Activated B cell treated with CpG ODN at 0.5 μM for 24 hours (primary cell): ENCODE data around the gene RRP8. TPM values are rescaled to one million over a fixed set of nuclear protein-coding genes. Genes with fewer than 3 reads are reported as not detected.

ENCODE experiments used
- ATAC-seq: fragments of 200-7000 bp; cut with Tn5 transposase; one replicate; pipeline ENCODE4 v1.10.0; 2021; ENCODE audit warnings: low read depth, mild to moderate bottlenecking, moderate library complexity
- CTCF ChIA-PET: fragments of 350-600 bp; sonication (Branson Sonifier 250); formaldehyde crosslinking; loops from one replicate; lab custom pipeline; 2021; ENCODE audit warnings: antibody characterized with exemption; lab: Charles Lee
- POLR2A ChIA-PET: fragments of 350-600 bp; sonication (Branson Sonifier 250); formaldehyde crosslinking; loops from one replicate; lab custom pipeline; 2021; ENCODE audit warnings: antibody characterized with exemption; lab: Charles Lee
- DNase-seq: peaks from one replicate; pipeline ENCODE4 v3.0.0; 2022
- H3K27ac Mint-ChIP-seq: one replicate; pipeline ENCODE4 v1.8.0; 2020; ENCODE audit warnings: mixed read lengths
- H3K27me3 Mint-ChIP-seq: one replicate; pipeline ENCODE4 v1.8.0; 2021; ENCODE audit warnings: mixed read lengths
- H3K36me3 Mint-ChIP-seq: one replicate; pipeline ENCODE4 v1.8.0; 2021; ENCODE audit warnings: low read depth, mixed read lengths
- H3K4me1 Mint-ChIP-seq: one replicate; pipeline ENCODE4 v1.8.0; 2021; ENCODE audit warnings: mixed read lengths
- H3K4me3 Mint-ChIP-seq: one replicate; pipeline ENCODE4 v1.8.0; 2020; ENCODE audit warnings: mild to moderate bottlenecking, mixed read lengths
- H3K9me3 Mint-ChIP-seq: one replicate; pipeline ENCODE4 v1.8.0; 2020; ENCODE audit warnings: mixed read lengths
- intact Hi-C: fragments of 100-400 bp; cut with micrococcal nuclease; formaldehyde crosslinking; loops from one replicate; pipeline ENCODE4 v1.15.1; 2024
- total RNA-seq: library from RNA; stranded (reverse); gene quantifications from 2 replicates; pipeline ENCODE4 v1.2.3, GENCODE V29; 2022
- TF ChIP-seq, protein P1 (sequence below): fragments of 200-600 bp; IDR thresholded peaks from one replicate; pipeline ENCODE4 v1.8.0; 2022; ENCODE audit warnings: antibody characterized with exemption, mild to moderate bottlenecking

Gene RRP8
- total RNA-seq, 1 donor from 2014 or later, result 29.1 TPM

DNA sequence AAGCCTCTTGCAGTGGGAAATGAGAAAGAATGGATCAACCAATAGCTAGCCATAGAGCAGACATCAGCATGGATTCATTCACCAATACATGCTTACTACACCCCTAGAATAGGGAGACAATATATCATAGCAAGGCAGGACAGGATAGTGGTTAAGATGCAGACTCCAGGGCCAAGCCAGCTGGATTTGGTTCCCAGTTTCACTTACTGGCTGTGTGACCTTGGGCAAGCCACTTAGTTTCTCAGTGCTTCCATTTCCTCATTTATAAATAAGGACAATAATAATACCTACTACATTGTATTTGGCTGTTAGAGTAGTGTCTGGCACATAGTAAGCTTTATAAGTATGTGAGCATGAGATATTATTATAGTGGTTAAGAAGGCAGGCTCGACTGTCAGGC lies 45.1 kb upstream of the RRP8 start:
- no peak overlapping the region for H3K27ac Mint-ChIP-seq
- ChIA-PET POLR2A (interaction anchor here (0.9 to 4.7 kb wide), 3 partner anchors 30 to 36 kb away, joined by 3 to 30 read pairs (median 4); partner anchors contain the start of genes MRPL17, TAF10 and TPP1), CTCF (no interaction called here)
- no peaks in the 10 kb centered on the region for H3K4me1 Mint-ChIP-seq
- ATAC-seq, result no peak
- H3K9me3 Mint-ChIP-seq, result no peaks in the 10 kb centered on the region
- no peak for DNase-seq
- H3K4me3 Mint-ChIP-seq, result no peak overlapping the region
- TF ChIP-seq, protein P1, sequence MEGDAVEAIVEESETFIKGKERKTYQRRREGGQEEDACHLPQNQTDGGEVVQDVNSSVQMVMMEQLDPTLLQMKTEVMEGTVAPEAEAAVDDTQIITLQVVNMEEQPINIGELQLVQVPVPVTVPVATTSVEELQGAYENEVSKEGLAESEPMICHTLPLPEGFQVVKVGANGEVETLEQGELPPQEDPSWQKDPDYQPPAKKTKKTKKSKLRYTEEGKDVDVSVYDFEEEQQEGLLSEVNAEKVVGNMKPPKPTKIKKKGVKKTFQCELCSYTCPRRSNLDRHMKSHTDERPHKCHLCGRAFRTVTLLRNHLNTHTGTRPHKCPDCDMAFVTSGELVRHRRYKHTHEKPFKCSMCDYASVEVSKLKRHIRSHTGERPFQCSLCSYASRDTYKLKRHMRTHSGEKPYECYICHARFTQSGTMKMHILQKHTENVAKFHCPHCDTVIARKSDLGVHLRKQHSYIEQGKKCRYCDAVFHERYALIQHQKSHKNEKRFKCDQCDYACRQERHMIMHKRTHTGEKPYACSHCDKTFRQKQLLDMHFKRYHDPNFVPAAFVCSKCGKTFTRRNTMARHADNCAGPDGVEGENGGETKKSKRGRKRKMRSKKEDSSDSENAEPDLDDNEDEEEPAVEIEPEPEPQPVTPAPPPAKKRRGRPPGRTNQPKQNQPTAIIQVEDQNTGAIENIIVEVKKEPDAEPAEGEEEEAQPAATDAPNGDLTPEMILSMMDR, result no peak
- H3K27me3 Mint-ChIP-seq, result no peaks in the 10 kb centered on the region
- H3K36me3 Mint-ChIP-seq, result no peaks in the 10 kb centered on the region
- intact Hi-C loops, result loop anchor here (5.0 kb wide), 1 partner anchor 34 kb away; the partner anchor contains the start of gene MRPL17

DNA sequence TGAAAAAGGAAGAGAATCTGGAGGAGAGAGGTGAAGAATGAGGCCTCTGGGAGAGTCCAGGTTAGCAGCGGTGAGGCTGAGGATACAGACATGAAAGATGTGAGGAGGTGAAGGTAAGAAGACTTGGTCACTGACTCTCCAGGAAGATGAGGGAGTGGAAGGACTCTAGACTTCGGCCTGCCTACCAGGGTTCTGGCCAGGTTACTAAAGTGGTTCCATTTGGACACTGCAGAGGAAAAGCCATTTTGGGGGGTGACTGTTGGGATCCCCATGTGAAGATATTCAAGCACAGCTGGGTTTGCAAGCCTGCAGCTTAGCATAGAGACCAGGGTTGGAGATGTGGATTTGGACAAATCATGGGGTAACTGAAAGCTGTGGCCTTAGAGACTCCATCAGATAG lies 44.4 kb upstream of the RRP8 start:
- no peak for ATAC-seq
- no peaks in the 10 kb centered on the region for H3K36me3 Mint-ChIP-seq
- no peaks in the 10 kb centered on the region for H3K27me3 Mint-ChIP-seq
- POLR2A ChIA-PET, result interaction anchor here (0.5 to 4.7 kb wide), 7 partner anchors 20 to 849 kb away, joined by 3 to 41 read pairs (median 3); partner anchors contain the start of genes MRPL17, TAF10 and TPP1
- intact Hi-C loops, result loop anchor here (1.0 to 5.0 kb wide), 4 partner anchors 13 to 34 kb away; partner anchors contain the start of gene MRPL17
- CTCF ChIA-PET, result interaction anchor here (1.0 to 1.8 kb wide), 2 partner anchors 20 to 29 kb away, joined by 3 to 7 read pairs; partner anchors contain the start of gene TPP1
- no peak for DNase-seq
- H3K4me1 Mint-ChIP-seq, result no peaks in the 10 kb centered on the region
- TF ChIP-seq, protein P1, result no peak
- H3K4me3 Mint-ChIP-seq, result no peak overlapping the region
- H3K27ac Mint-ChIP-seq, result no peak overlapping the region
- H3K9me3 Mint-ChIP-seq, result no peaks in the 10 kb centered on the region

GRCh38 chr11:6646918-6647679 lies 43.7 kb upstream of the RRP8 start:
- ChIA-PET CTCF (interaction anchor here (1.0 to 1.8 kb wide), 2 partner anchors 20 to 28 kb away, joined by 3 to 7 read pairs; partner anchors contain the start of gene TPP1), POLR2A (interaction anchor here (0.5 to 4.7 kb wide), 14 partner anchors 12 to 850 kb away, joined by 3 to 41 read pairs (median 3); partner anchors contain the start of genes ARFIP2, ILK, MRPL17 and RRP8)
- Mint-ChIP-seq H3K36me3 (no peaks in the 10 kb centered on the region), H3K4me1 (no peaks in the 10 kb centered on the region), H3K27me3 (no peaks in the 10 kb centered on the region), H3K4me3 (no peak overlapping the region), H3K27ac (no peak overlapping the region), H3K9me3 (no peaks in the 10 kb centered on the region)
- ATAC-seq (peak; percentile 90), DNase-seq (peak; percentile 35)
- intact Hi-C loops, result loop anchor here (1.0 to 5.0 kb wide), 4 partner anchors 14 to 35 kb away; partner anchors contain the start of gene MRPL17
- TF ChIP-seq, protein P1, result no peak

GRCh38 chr11:6646576-6646917 lies 43.1 kb upstream of the RRP8 start:
- Mint-ChIP-seq H3K36me3 (no peaks in the 10 kb centered on the region), H3K27me3 (no peaks in the 10 kb centered on the region), H3K9me3 (no peaks in the 10 kb centered on the region), H3K4me1 (no peaks in the 10 kb centered on the region), H3K4me3 (no peak overlapping the region), H3K27ac (no peak overlapping the region)
- DNase-seq (no peak), ATAC-seq (no peak)
- intact Hi-C loops, result loop anchor here (2.0 to 5.0 kb wide), 3 partner anchors 14 to 36 kb away; partner anchors contain the start of gene MRPL17
- TF ChIP-seq, protein P1, result no peak
- ChIA-PET CTCF (interaction anchor here (1.0 to 1.8 kb wide), 2 partner anchors 21 to 28 kb away, joined by 3 to 7 read pairs; partner anchors contain the start of gene TPP1), POLR2A (interaction anchor here (1.0 to 4.7 kb wide), 11 partner anchors 13 to 165 kb away, joined by 3 to 41 read pairs (median 4); partner anchors contain the start of genes ARFIP2, ILK, RRP8 and TAF10)
